HepG2 (cell line): ENCODE data around the gene CHMP4B. TPM values are rescaled to one million over a fixed set of nuclear protein-coding genes. Genes with fewer than 3 reads are reported as not detected.
A peak's percentile ranks its signal among the peaks of the same experiment; 100 is the strongest.

Experiments
- ATAC-seq: fragments of 200-7000 bp; cut with Tn5 transposase; 3 replicates; pipeline ENCODE4 v1.9.1; 2020; ENCODE audit warnings: mild to moderate bottlenecking, moderate library complexity
- BruUV-seq: library from RNA; stranded (reverse); fragments of 400-500 nt; replicated peaks from 2 replicates; lab custom pipeline; 2021; lab: Mats Ljungman, UMichigan
- CTCF ChIA-PET: fragments of 300-600 bp; formaldehyde crosslinking; extraction: SDS; loops from one replicate; lab custom pipeline; 2021; ENCODE audit warnings: low total read pairs, inconsistent platforms, low intra/inter-chr PET ratio; lab: Yijun Ruan, JAX
- POLR2A ChIA-PET: fragments of 350-600 bp; sonication (Branson Sonifier 250); formaldehyde crosslinking; loops from one replicate; lab custom pipeline; 2020; ENCODE audit warnings: antibody characterized with exemption, inconsistent platforms; lab: Yijun Ruan, JAX
- DNase-seq: peaks from one replicate; pipeline ENCODE4 v3.0.0-alpha.2; 2015; ENCODE audit warnings: low spot score
- FAIRE-seq: peaks from 3 replicates; lab custom pipeline; 2011; peaks lifted over from hg19 to GRCh38; lab: Jason Lieb, UNC
- H2AFZ ChIP-seq: one replicate; pipeline ENCODE4 v1.6.1; 2011; ENCODE audit warnings: low read length, inconsistent platforms
- H3K27ac ChIP-seq: fragments of 300-600 bp; 3 replicates; pipeline ENCODE4 v1.8.0; 2011; ENCODE audit warnings: mixed run types, mild to moderate bottlenecking, mixed read lengths, low read length, inconsistent platforms; ENCODE audit not compliant: insufficient read depth; ENCODE audit errors: extremely low read length
- H3K27me3 ChIP-seq, 2 experiments: fragments of 200-600 bp in 1 of 2; 2 replicates in 1 of 2; 3 replicates in 1 of 2; pipeline versions ENCODE4 v1.6.0 to v1.8.0; 2011; ENCODE audit warnings: low read length in 2 of 2, mild to moderate bottlenecking in 2 of 2, moderate library complexity in 2 of 2, inconsistent platforms in 1 of 2; ENCODE audit not compliant: insufficient read depth in 2 of 2, control insufficient read depth in 1 of 2
- H3K36me3 ChIP-seq, 2 experiments: fragments of 200-600 bp in 1 of 2; replicated peaks in 1 of 2; 2 replicates in 1 of 2; 3 replicates in 1 of 2; pipeline versions ENCODE4 v1.5.1 to v1.8.0; 2011; ENCODE audit warnings: low read length in 2 of 2, inconsistent platforms in 1 of 2; ENCODE audit not compliant: insufficient read depth in 2 of 2, control insufficient read depth in 1 of 2
- H3K4me1 ChIP-seq: 2 replicates; pipeline ENCODE4 v1.5.1; 2012; ENCODE audit warnings: low read length, inconsistent platforms; ENCODE audit not compliant: insufficient read depth
- H3K4me2 ChIP-seq: 2 replicates; pipeline ENCODE4 v1.6.0; 2011; ENCODE audit warnings: low read depth, low read length, inconsistent platforms
- H3K4me3 ChIP-seq, 3 experiments: fragments of 200-600 bp in 1 of 3; sonication (generic), shearing (Covaris generic) in 1 of 3; replicated peaks in 1 of 3; 2 replicates each; pipeline ENCODE4 v1.5.1; 2011 to 2016; ENCODE audit warnings: low read length in 3 of 3, inconsistent platforms in 2 of 3, low read depth in 2 of 3, mild to moderate bottlenecking in 2 of 3, control low read depth in 1 of 3, mixed read lengths in 1 of 3; ENCODE audit not compliant: insufficient read depth in 1 of 3
- H3K79me2 ChIP-seq: one replicate; pipeline ENCODE4 v1.6.1; 2011; ENCODE audit warnings: low read length, inconsistent platforms; ENCODE audit not compliant: insufficient read depth
- H3K9ac ChIP-seq: 2 replicates; pipeline ENCODE4 v1.6.0; 2011; ENCODE audit warnings: mild to moderate bottlenecking, low read depth, low read length, inconsistent platforms; ENCODE audit not compliant: insufficient read depth
- H3K9me3 ChIP-seq: 2 replicates; pipeline ENCODE4 v1.5.1; 2012; ENCODE audit warnings: mild to moderate bottlenecking, low read length
- H4K20me1 ChIP-seq: 2 replicates; pipeline ENCODE4 v1.6.0; 2011; ENCODE audit warnings: inconsistent platforms, mild to moderate bottlenecking, low read length, moderate library complexity; ENCODE audit not compliant: insufficient read depth
- CC2D1A ChIP-seq: sonication (generic); formaldehyde crosslinking; IDR thresholded peaks from 2 replicates; pipeline ENCODE4 v1.8.1; 2023; ENCODE audit warnings: mild to moderate bottlenecking, missing genetic modification reagents
- HNF4A ChIP-seq: sonication (generic); formaldehyde crosslinking; IDR thresholded peaks from 2 replicates; pipeline ENCODE4 v1.4.0; 2020; ENCODE audit warnings: missing genetic modification reagents
- SALL1 ChIP-seq: sonication (generic); formaldehyde crosslinking; IDR thresholded peaks from 2 replicates; pipeline ENCODE4 v1.8.0; 2022; ENCODE audit warnings: mild to moderate bottlenecking, missing genetic modification reagents
- SMARCC2 ChIP-seq: fragments of 450-650 bp; IDR thresholded peaks from 2 replicates; pipeline ENCODE4 v1.6.1; 2017; ENCODE audit warnings: antibody characterized with exemption, mild to moderate bottlenecking
- ZNF577 ChIP-seq: sonication (generic); formaldehyde crosslinking; IDR thresholded peaks from 2 replicates; pipeline ENCODE4 v1.4.0; 2020; ENCODE audit warnings: mild to moderate bottlenecking, low read depth, missing genetic modification reagents, borderline replicate concordance
- WGBS: methylation state at CpG from one replicate; pipeline ENCODE4 v1.1.6; 2017; ENCODE audit warnings: low lambda C conversion rate; 5-methylcytosine and 5-hydroxymethylcytosine counted together
- in situ Hi-C: cut with HindIII; loops from 2 replicates; pipeline ENCODE4 v1.10.0; 2017; ENCODE audit warnings: low pct_unique_long_range_greater_than_20kb; ENCODE audit not compliant: extremely low pct_ligation_motif_present
- intact Hi-C: fragments of 100-400 bp; cut with micrococcal nuclease; formaldehyde crosslinking; loops from one replicate; pipeline ENCODE4 v1.10.0; 2022; ENCODE audit not compliant: unreplicated experiment
- polyA plus RNA-seq, 8 experiments: library from polyadenylated mRNA; depleted of rRNA in 3 of 8; stranded (reverse) in 7 of 8; unstranded in 1 of 8; fragments of >200 nt; fragmentation: Illumina TruSeq in 4 of 8; extraction: Trizol in 4 of 8; gene quantifications; 2 replicates each; pipeline versions ENCODE4 v1.2.1 to v1.2.3, GENCODE V29; 2011 to 2016; ENCODE audit warnings: low read depth in 4 of 8, missing spikeins in 1 of 8, mixed read lengths in 1 of 8; ENCODE audit not compliant: insufficient read depth in 1 of 8
- total RNA-seq, 5 experiments: library from RNA; depleted of rRNA; stranded (reverse); fragments of >200 nt; fragmentation: Illumina TruSeq; extraction: Trizol; gene quantifications; 2 replicates each; pipeline ENCODE4 v1.2.3, GENCODE V29; 2016; ENCODE audit warnings: low read depth in 1 of 5
- TF ChIP-seq, protein P1 (sequence below): sonication (generic); formaldehyde crosslinking; IDR thresholded peaks from 2 replicates; pipeline ENCODE4 v1.5.1; 2020; ENCODE audit warnings: missing genetic modification reagents, mild to moderate bottlenecking, borderline replicate concordance
- TF ChIP-seq, protein P2 (sequence below), 2 experiments: sonication (generic) in 1 of 2; formaldehyde crosslinking in 1 of 2; IDR thresholded peaks; 2 replicates each; pipeline versions ENCODE4 v1.6.1 to v1.9.0; 2014 to 2022; ENCODE audit warnings: antibody characterized with exemption in 1 of 2, borderline replicate concordance in 1 of 2, inconsistent platforms in 1 of 2, low read depth in 1 of 2, missing genetic modification reagents in 1 of 2
- TF ChIP-seq, protein P3 (sequence below): sonication (generic); formaldehyde crosslinking; IDR thresholded peaks from 2 replicates; pipeline ENCODE4 v1.5.1; 2020; ENCODE audit warnings: mild to moderate bottlenecking, missing genetic modification reagents, moderate library complexity
- TF ChIP-seq, protein P4 (sequence below): IDR thresholded peaks from 2 replicates; pipeline ENCODE4 v1.6.1; 2012; ENCODE audit warnings: low read depth, low read length, improper control_type of control experiment

Gene CHMP4B
- total and polyA plus RNA-seq, 2 of the 13 experiments (the other 11 are each of a cell fraction or from before 2014, with no cell fraction given): 40.1 to 45.6 TPM

DNA sequence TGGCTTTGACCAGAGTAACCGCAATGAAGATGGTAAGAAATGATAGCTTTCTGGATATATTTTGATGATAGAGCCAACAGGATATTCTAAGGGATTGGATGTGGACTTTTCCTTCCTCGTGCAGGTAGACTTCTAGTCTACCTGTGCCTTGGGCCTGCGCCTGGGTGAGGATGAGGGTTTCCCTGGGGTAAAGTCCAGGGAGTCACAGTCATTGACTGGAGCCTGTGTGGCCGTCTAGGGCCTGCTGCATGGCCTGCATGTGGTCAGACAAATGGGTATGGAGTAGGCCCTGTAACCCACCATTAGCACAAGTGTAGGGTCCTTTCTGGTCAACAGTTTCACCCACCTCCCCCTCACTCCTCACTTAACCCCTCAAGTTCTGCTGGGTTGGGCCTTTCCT, 12.7 kb upstream of the CHMP4B start:
- Histone ChIP-seq H2AFZ (no peak overlapping the region), H3K27ac (no peak overlapping the region), H3K36me3 (no peaks in the 10 kb centered on the region), H3K4me1 (peaks cover 22% of the 10 kb centered on the region), H3K9me3 (no peaks in the 10 kb centered on the region), H4K20me1 (no peaks in the 10 kb centered on the region), H3K9ac (no peak overlapping the region), H3K79me2 (no peaks in the 10 kb centered on the region), H3K4me2 (no peak overlapping the region), H3K27me3 (no peaks in the 10 kb centered on the region), H3K4me3 (no peak overlapping the region)
- ATAC-seq: peak; percentile 51
- in situ Hi-C loops: no loop called here
- POLR2A ChIA-PET: interaction anchor here (1.2 kb wide), 1 partner anchor 27 kb away, joined by 3 read pairs; no protein-coding TSS in a partner anchor
- WGBS: 33% methylated on average over 4 of the region's 4 CpGs
- no peak for DNase-seq
- TF ChIP-seq, protein P1, sequence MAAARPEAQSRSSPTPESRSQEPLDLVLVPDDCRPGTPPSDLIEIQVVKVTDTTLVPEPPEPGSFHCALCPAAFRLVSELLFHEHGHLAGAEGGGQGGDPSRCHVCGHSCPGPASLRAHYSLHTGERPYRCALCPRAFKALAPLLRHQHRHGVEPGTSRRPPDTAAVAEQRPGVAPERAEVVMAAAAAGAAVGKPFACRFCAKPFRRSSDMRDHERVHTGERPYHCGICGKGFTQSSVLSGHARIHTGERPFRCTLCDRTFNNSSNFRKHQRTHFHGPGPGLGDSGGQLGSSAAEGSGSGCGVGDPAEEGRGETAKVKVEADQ (CRISPR knock-in tag): no peak
- 0 out of 2 replicates have a peak, but pooled peaks have one; percentile 25 for TF ChIP-seq HNF4A (CRISPR knock-in tag)
- TF ChIP-seq, protein P2, sequence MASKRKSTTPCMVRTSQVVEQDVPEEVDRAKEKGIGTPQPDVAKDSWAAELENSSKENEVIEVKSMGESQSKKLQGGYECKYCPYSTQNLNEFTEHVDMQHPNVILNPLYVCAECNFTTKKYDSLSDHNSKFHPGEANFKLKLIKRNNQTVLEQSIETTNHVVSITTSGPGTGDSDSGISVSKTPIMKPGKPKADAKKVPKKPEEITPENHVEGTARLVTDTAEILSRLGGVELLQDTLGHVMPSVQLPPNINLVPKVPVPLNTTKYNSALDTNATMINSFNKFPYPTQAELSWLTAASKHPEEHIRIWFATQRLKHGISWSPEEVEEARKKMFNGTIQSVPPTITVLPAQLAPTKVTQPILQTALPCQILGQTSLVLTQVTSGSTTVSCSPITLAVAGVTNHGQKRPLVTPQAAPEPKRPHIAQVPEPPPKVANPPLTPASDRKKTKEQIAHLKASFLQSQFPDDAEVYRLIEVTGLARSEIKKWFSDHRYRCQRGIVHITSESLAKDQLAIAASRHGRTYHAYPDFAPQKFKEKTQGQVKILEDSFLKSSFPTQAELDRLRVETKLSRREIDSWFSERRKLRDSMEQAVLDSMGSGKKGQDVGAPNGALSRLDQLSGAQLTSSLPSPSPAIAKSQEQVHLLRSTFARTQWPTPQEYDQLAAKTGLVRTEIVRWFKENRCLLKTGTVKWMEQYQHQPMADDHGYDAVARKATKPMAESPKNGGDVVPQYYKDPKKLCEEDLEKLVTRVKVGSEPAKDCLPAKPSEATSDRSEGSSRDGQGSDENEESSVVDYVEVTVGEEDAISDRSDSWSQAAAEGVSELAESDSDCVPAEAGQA (IDR thresholded peaks at IDR 0.05; ENCODE audit: low read depth): no peak
- TF ChIP-seq, protein P2 (CRISPR knock-in tag; IDR thresholded peaks at IDR 0.05; ENCODE audit: borderline replicate concordance): no peak
- 0 out of 2 replicates have a peak, but pooled peaks have one; percentile 19 for TF ChIP-seq SALL1 (CRISPR knock-in tag)
- TF ChIP-seq SMARCC2: no peak
- TF ChIP-seq, protein P3, sequence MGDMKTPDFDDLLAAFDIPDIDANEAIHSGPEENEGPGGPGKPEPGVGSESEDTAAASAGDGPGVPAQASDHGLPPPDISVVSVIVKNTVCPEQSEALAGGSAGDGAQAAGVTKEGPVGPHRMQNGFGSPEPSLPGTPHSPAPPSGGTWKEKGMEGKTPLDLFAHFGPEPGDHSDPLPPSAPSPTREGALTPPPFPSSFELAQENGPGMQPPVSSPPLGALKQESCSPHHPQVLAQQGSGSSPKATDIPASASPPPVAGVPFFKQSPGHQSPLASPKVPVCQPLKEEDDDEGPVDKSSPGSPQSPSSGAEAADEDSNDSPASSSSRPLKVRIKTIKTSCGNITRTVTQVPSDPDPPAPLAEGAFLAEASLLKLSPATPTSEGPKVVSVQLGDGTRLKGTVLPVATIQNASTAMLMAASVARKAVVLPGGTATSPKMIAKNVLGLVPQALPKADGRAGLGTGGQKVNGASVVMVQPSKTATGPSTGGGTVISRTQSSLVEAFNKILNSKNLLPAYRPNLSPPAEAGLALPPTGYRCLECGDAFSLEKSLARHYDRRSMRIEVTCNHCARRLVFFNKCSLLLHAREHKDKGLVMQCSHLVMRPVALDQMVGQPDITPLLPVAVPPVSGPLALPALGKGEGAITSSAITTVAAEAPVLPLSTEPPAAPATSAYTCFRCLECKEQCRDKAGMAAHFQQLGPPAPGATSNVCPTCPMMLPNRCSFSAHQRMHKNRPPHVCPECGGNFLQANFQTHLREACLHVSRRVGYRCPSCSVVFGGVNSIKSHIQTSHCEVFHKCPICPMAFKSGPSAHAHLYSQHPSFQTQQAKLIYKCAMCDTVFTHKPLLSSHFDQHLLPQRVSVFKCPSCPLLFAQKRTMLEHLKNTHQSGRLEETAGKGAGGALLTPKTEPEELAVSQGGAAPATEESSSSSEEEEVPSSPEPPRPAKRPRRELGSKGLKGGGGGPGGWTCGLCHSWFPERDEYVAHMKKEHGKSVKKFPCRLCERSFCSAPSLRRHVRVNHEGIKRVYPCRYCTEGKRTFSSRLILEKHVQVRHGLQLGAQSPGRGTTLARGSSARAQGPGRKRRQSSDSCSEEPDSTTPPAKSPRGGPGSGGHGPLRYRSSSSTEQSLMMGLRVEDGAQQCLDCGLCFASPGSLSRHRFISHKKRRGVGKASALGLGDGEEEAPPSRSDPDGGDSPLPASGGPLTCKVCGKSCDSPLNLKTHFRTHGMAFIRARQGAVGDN: peak; percentile 23; the same call in 1 of the 2 replicates
- TF ChIP-seq, protein P4, sequence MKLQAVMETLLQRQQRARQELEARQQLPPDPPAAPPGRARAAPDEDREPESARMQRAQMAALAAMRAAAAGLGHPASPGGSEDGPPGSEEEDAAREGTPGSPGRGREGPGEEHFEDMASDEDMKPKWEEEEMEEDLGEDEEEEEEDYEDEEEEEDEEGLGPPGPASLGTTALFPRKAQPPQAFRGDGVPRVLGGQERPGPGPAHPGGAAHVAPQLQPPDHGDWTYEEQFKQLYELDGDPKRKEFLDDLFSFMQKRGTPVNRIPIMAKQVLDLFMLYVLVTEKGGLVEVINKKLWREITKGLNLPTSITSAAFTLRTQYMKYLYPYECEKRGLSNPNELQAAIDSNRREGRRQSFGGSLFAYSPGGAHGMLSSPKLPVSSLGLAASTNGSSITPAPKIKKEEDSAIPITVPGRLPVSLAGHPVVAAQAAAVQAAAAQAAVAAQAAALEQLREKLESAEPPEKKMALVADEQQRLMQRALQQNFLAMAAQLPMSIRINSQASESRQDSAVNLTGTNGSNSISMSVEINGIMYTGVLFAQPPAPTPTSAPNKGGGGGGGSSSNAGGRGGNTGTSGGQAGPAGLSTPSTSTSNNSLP: no peak
- no peak for TF ChIP-seq CC2D1A (CRISPR knock-in tag)
- TF ChIP-seq ZNF577 (CRISPR knock-in tag): no peak
- FAIRE-seq: no peak
- CTCF ChIA-PET: no interaction called here
- BruUV-seq: no TSS peak
- intact Hi-C loops: loop anchor here (10.0 kb wide), 1 partner anchor 276 kb away; no protein-coding TSS in a partner anchor
